ENCODE data around the gene REEP1. TPM values are rescaled to one million over a fixed set of nuclear protein-coding genes. Genes with fewer than 3 reads are reported as not detected.

REEP1 gene
- total and polyA plus RNA-seq, 9 of the 15 experiments (the other 6 are each of a cell fraction or from before 2014, with no cell fraction given) = 0.11 to 0.67 (median 0.13) TPM

- TF ChIP-seq CTCFL (IDR thresholded peaks at IDR 0.05; ENCODE audit: borderline replicate concordance, insufficient read depth, low read depth, low read length, poor library complexity, severe bottlenecking) (no peak), CREB3 (tag; conservative IDR thresholded peaks at IDR 0.05; ENCODE audit: low read depth) (no peak), KLF1 (tag; IDR thresholded peaks at IDR 0.05) (peak; percentile 96), ZNF436 (CRISPR knock-in tag; IDR thresholded peaks at IDR 0.05) (no peak), ZBTB5 (IDR thresholded peaks at IDR 0.05) (no peak), ZNF121 (CRISPR knock-in tag; conservative IDR thresholded peaks at IDR 0.05) (no peak), TEAD1 (CRISPR knock-in tag; IDR thresholded peaks at IDR 0.05) (0 out of 4 replicates have a peak, but pooled peaks of 1 of the 2 experiments have one; percentile 66), POLR2AphosphoS2 (IDR thresholded peaks at IDR 0.05; ENCODE audit: low read length) (peak; percentile 75; the same call in 1 of the 2 replicates), TAF7 (tag; IDR thresholded peaks at IDR 0.05) (peak; percentile 90), ZFP91 (CRISPR knock-in tag; IDR thresholded peaks at IDR 0.05) (no peak), ZFX (CRISPR knock-in tag; IDR thresholded peaks at IDR 0.05) (peak; percentile 96), CC2D1A (IDR thresholded peaks at IDR 0.05) (no peak; the same call in 1 of the 2 replicates), SIX5 (IDR thresholded peaks at IDR 0.05; ENCODE audit: borderline replicate concordance in 1 of 2, insufficient read depth in 1 of 2, low read depth in 1 of 2, low read length in 2 of 2) (no peak; a peak in 1 of 4 replicates)
- TF ChIP-seq, protein P1, sequence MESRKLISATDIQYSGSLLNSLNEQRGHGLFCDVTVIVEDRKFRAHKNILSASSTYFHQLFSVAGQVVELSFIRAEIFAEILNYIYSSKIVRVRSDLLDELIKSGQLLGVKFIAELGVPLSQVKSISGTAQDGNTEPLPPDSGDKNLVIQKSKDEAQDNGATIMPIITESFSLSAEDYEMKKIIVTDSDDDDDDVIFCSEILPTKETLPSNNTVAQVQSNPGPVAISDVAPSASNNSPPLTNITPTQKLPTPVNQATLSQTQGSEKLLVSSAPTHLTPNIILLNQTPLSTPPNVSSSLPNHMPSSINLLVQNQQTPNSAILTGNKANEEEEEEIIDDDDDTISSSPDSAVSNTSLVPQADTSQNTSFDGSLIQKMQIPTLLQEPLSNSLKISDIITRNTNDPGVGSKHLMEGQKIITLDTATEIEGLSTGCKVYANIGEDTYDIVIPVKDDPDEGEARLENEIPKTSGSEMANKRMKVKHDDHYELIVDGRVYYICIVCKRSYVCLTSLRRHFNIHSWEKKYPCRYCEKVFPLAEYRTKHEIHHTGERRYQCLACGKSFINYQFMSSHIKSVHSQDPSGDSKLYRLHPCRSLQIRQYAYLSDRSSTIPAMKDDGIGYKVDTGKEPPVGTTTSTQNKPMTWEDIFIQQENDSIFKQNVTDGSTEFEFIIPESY (CRISPR knock-in tag; IDR thresholded peaks at IDR 0.05) = no peak
- TF ChIP-seq, protein P2, sequence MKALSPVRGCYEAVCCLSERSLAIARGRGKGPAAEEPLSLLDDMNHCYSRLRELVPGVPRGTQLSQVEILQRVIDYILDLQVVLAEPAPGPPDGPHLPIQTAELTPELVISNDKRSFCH (CRISPR knock-in tag; IDR thresholded peaks at IDR 0.05) = no peak
- TF ChIP-seq, protein P2 (tag; IDR thresholded peaks at IDR 0.05) = peak; percentile 25; the same call in 1 of the 2 replicates
Measured at GRCh38 chr2:86195055-86195807, 142.2 kb downstream of the REEP1 start, which contains the start of gene IMMT (continued).
